SHP77 (cell line): ENCODE data around the gene RNFT1.
A peak's percentile ranks its signal among the peaks of the same experiment; 100 is the strongest.
"Not testable (repeated sequence)": the region's sequence is repeated elsewhere in the genome, so short reads cannot be mapped to it uniquely, and the experiment has no call there.

ENCODE experiments used
- DNase-seq, 2 experiments: peaks; one replicate each; lab custom pipeline; 2025; lab: John Stamatoyannopoulos, UW

RNFT1 gene

GRCh38 chr17:59964482-59965328 is at the start of gene RNFT1:
Gene RNFT1 (minus strand): TSS chr17:59964740. CDS start chr17:59964663, 77 bp downstream.
- peak; percentile 55 to 81 for DNase-seq

GRCh38 chr17:60009326-60009725 is 44.8 kb upstream of the RNFT1 start:
- not testable (repeated sequence) for DNase-seq

GRCh38 chr17:60008377-60008776 is 43.8 kb upstream of the RNFT1 start:
- not testable (repeated sequence) for DNase-seq

- no peak for DNase-seq
Observed at GRCh38 chr17:60006160-60006559, 41.6 kb upstream of the RNFT1 start.

GRCh38 chr17:60004561-60004960 is 40.0 kb upstream of the RNFT1 start:
- DNase-seq, result not testable (repeated sequence)

GRCh38 chr17:60002405-60002804 is 37.9 kb upstream of the RNFT1 start:
- not testable (repeated sequence) for DNase-seq

- DNase-seq, result not testable (repeated sequence)
Observed at GRCh38 chr17:59996608-59997007, 32.1 kb upstream of the RNFT1 start.

- DNase-seq, result not testable (repeated sequence)
Observed at GRCh38 chr17:59975166-59975565, 10.6 kb upstream of the RNFT1 start.

GRCh38 chr17:59973483-59973882 is 8.9 kb upstream of the RNFT1 start:
- DNase-seq, result not testable (repeated sequence)

GRCh38 chr17:59972778-59973177 is 8.2 kb upstream of the RNFT1 start:
- DNase-seq, result no peak

GRCh38 chr17:59971771-59972170 is 7.2 kb upstream of the RNFT1 start:
- not testable (repeated sequence) for DNase-seq

GRCh38 chr17:59963738-59964481 is 630 bp downstream of the RNFT1 start:
- peak; percentile 23 to 37 for DNase-seq

GRCh38 chr17:59962739-59963318 is 1.7 kb downstream of the RNFT1 start:
- DNase-seq, result no peak

- DNase-seq, result not testable (repeated sequence)
Observed at GRCh38 chr17:59959574-59959973, 5.0 kb downstream of the RNFT1 start.

- DNase-seq, result no peak
Observed at GRCh38 chr17:59954856-59955255, 9.7 kb downstream of the RNFT1 start.

GRCh38 chr17:59950049-59950448 is 14.5 kb downstream of the RNFT1 start:
- no peak for DNase-seq

- DNase-seq, result not testable (repeated sequence)
Observed at GRCh38 chr17:59947310-59947709, 17.2 kb downstream of the RNFT1 start.

- not testable (repeated sequence) for DNase-seq
Observed at GRCh38 chr17:59946433-59946832, 18.1 kb downstream of the RNFT1 start.

GRCh38 chr17:59941131-59941530 is 23.4 kb downstream of the RNFT1 start:
- DNase-seq, result no peak

GRCh38 chr17:59940697-59941096 is 23.8 kb downstream of the RNFT1 start:
- not testable (repeated sequence) for DNase-seq

- DNase-seq, result not testable (repeated sequence)
Observed at GRCh38 chr17:59933317-59933716, 31.2 kb downstream of the RNFT1 start.

- not testable (repeated sequence) for DNase-seq
Observed at GRCh38 chr17:59930768-59931167, 33.8 kb downstream of the RNFT1 start.
